ENCODE measurements around the gene TUBD1.
"Not testable (repeated sequence)": the region's sequence is repeated elsewhere in the genome, so short reads cannot be mapped to it uniquely, and the experiment has no call there.

TUBD1 gene

GRCh38 chr17:59828819-59829216 is 63.9 kb downstream of the TUBD1 start:
- H3K9me3 ChIP-seq (ENCODE audit: insufficient read depth, low read depth, low read length); H3K36me3 ChIP-seq (ENCODE audit: insufficient read depth, low read depth, low read length); H3K9ac ChIP-seq (ENCODE audit: low read depth, low read length); H3K27ac ChIP-seq (ENCODE audit: low read length); H3K4me3 ChIP-seq (ENCODE audit: low read length); H3K27me3 ChIP-seq (ENCODE audit: insufficient read depth, low read length): not testable (repeated sequence)
- peaks cover 27% of the 10 kb centered on the region for H3K4me1 ChIP-seq (ENCODE audit: insufficient read depth, low read length)

- Histone ChIP-seq H3K9me3 (ENCODE audit: insufficient read depth, low read depth, low read length) (no peaks in the 10 kb centered on the region), H3K36me3 (ENCODE audit: insufficient read depth, low read depth, low read length) (no peaks in the 10 kb centered on the region), H3K9ac (ENCODE audit: low read depth, low read length) (peak overlapping the region; percentile 23; the same call in 1 of the 2 replicates), H3K4me3 (ENCODE audit: low read length) (no peak overlapping the region), H3K27ac (ENCODE audit: low read length) (no peak overlapping the region), H3K27me3 (ENCODE audit: insufficient read depth, low read length) (no peaks in the 10 kb centered on the region), H3K4me1 (ENCODE audit: insufficient read depth, low read length) (peaks cover 27% of the 10 kb centered on the region)
Observed at GRCh38 chr17:59828478-59828760, 64.3 kb downstream of the TUBD1 start.

- H3K4me3 ChIP-seq (ENCODE audit: low read length) = no peak overlapping the region
- peaks cover 25% of the 10 kb centered on the region for H3K4me1 ChIP-seq (ENCODE audit: insufficient read depth, low read length)
- no peaks in the 10 kb centered on the region for H3K9me3 ChIP-seq (ENCODE audit: insufficient read depth, low read depth, low read length)
- H3K27me3 ChIP-seq (ENCODE audit: insufficient read depth, low read length) = no peaks in the 10 kb centered on the region
- H3K36me3 ChIP-seq (ENCODE audit: insufficient read depth, low read depth, low read length) = no peaks in the 10 kb centered on the region
- no peak overlapping the region for H3K27ac ChIP-seq (ENCODE audit: low read length)
- H3K9ac ChIP-seq (ENCODE audit: low read depth, low read length) = peak overlapping the region; percentile 23; the same call in 1 of the 2 replicates
Observed at GRCh38 chr17:59827721-59828477, 64.8 kb downstream of the TUBD1 start.

DNA sequence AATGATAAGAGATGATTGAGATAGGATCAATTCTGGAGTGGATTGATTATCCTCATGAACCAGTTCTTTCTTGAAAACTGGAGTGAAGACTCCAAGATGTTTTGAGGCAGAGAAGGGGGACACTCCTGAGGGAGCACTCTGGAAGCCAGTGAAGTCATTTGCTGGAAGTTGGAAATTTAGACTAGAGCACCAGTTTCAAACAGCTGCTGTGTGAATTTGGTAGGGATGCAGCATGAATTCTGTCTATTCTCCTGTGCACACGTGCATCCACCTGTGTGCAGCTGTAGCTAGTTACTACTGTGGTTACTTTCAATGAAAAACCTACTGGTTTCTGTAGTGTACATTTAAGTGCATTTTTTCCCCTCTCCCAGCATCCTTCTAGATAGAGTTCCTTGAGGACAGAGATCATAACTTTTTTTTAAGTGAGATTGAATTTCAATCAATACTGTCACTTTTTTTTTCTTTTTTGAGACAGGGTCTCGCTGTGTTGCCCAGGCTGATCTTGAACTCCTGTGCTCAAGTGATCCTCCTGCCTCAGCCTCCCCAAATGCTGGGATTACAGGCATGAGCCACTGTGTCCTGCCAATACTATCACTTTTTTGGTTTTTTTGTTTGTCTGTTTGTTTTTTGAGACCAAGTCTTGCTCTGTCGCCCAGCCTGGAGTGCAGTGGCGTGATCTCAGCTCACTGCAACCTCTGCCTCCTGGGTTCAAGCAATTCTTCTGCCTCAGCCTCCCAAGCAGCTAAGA is 65.9 kb downstream of the TUBD1 start:
- Histone ChIP-seq H3K9ac (ENCODE audit: low read depth, low read length) (no peak overlapping the region), H3K36me3 (ENCODE audit: insufficient read depth, low read depth, low read length) (no peaks in the 10 kb centered on the region), H3K27me3 (ENCODE audit: insufficient read depth, low read length) (no peaks in the 10 kb centered on the region), H3K4me3 (ENCODE audit: low read length) (no peak overlapping the region), H3K27ac (ENCODE audit: low read length) (peak overlapping the region; percentile 29), H3K4me1 (ENCODE audit: insufficient read depth, low read length) (peaks cover 23% of the 10 kb centered on the region), H3K9me3 (ENCODE audit: insufficient read depth, low read depth, low read length) (no peaks in the 10 kb centered on the region)

DNA sequence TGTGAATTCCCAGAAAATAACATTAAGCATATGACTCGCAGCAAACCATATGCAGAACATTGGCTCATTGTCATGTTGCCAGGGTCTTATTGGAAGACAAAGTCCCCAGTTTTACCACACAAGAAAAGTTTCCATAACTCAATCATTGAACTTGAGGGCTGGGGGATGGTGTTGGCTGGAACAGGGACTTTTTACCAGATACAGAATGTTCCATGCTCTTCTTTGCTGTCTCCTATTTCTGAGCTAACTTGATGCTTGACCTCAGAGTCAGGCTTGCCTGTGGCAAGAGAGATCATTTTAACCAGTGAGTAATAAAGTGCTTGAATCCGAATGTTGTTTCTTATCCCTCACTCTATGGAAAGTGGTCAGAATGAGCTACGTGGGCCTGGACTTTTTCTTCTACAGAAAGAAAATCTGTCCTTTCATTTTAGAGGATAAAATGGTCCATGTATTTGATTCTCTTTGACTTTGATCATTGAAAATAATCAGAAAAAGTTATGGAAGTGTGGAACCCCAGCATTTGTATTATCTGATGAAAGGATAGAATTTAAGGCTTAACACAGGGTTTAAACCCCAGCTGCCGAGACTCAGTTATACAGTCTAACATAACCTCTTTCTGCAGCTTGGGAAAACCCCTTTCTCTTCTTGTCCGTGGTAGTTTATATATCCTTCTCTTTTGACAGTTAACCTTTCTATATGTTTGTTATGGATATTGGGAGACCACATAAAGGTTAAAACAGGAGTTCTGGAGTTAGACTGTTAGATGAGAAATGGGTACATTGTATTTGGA is 67.0 kb downstream of the TUBD1 start:
- no peak overlapping the region for H3K9ac ChIP-seq (ENCODE audit: low read depth, low read length)
- no peaks in the 10 kb centered on the region for H3K36me3 ChIP-seq (ENCODE audit: insufficient read depth, low read depth, low read length)
- no peak overlapping the region for H3K4me3 ChIP-seq (ENCODE audit: low read length)
- no peaks in the 10 kb centered on the region for H3K27me3 ChIP-seq (ENCODE audit: insufficient read depth, low read length)
- H3K4me1 ChIP-seq (ENCODE audit: insufficient read depth, low read length) = peaks cover 23% of the 10 kb centered on the region
- H3K27ac ChIP-seq (ENCODE audit: low read length) = peak overlapping the region; percentile 19
- no peaks in the 10 kb centered on the region for H3K9me3 ChIP-seq (ENCODE audit: insufficient read depth, low read depth, low read length)

GRCh38 chr17:59815965-59816364 is 76.8 kb downstream of the TUBD1 start:
- 0 out of 2 replicates have a peak, but pooled peaks cover 6% of the 10 kb centered on the region for H3K36me3 ChIP-seq (ENCODE audit: insufficient read depth, low read depth, low read length)
- H3K4me3 ChIP-seq (ENCODE audit: low read length) = no peak overlapping the region
- H3K9ac ChIP-seq (ENCODE audit: low read depth, low read length) = no peak overlapping the region
- H3K4me1 ChIP-seq (ENCODE audit: insufficient read depth, low read length) = no peaks in the 10 kb centered on the region; the same call in 1 of the 2 replicates
- H3K9me3 ChIP-seq (ENCODE audit: insufficient read depth, low read depth, low read length) = no peaks in the 10 kb centered on the region
- no peaks in the 10 kb centered on the region for H3K27me3 ChIP-seq (ENCODE audit: insufficient read depth, low read length)
- no peak overlapping the region for H3K27ac ChIP-seq (ENCODE audit: low read length)

GRCh38 chr17:59814685-59815084 is 78.1 kb downstream of the TUBD1 start:
- no peaks in the 10 kb centered on the region for H3K9me3 ChIP-seq (ENCODE audit: insufficient read depth, low read depth, low read length)
- no peak overlapping the region for H3K9ac ChIP-seq (ENCODE audit: low read depth, low read length)
- no peak overlapping the region for H3K27ac ChIP-seq (ENCODE audit: low read length)
- H3K36me3 ChIP-seq (ENCODE audit: insufficient read depth, low read depth, low read length) = 0 out of 2 replicates have a peak, but pooled peaks cover 6% of the 10 kb centered on the region
- H3K27me3 ChIP-seq (ENCODE audit: insufficient read depth, low read length) = no peaks in the 10 kb centered on the region
- no peak overlapping the region for H3K4me3 ChIP-seq (ENCODE audit: low read length)
- no peaks in the 10 kb centered on the region; the same call in 1 of the 2 replicates for H3K4me1 ChIP-seq (ENCODE audit: insufficient read depth, low read length)

DNA sequence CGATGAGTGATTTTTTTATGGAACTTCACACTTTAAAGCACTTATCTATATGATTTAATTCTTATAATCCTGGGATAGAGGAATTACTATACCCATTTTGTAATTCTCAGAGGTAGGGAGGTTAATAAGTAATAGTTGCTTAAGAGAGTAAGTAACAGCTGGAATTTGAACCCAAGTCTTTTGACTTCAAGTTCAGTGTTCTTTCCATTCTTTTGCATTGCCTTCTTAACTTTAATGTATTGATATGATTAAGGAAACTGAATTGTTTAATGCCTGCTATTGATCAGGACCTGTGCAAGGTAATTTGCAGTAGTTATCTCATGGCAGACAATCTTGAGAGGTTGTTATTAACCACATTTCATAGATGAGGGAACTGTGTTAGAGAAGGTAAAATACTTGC is 78.5 kb downstream of the TUBD1 start:
- H3K9me3 ChIP-seq (ENCODE audit: insufficient read depth, low read depth, low read length) = no peaks in the 10 kb centered on the region
- no peak overlapping the region for H3K9ac ChIP-seq (ENCODE audit: low read depth, low read length)
- H3K4me1 ChIP-seq (ENCODE audit: insufficient read depth, low read length) = no peaks in the 10 kb centered on the region; the same call in 1 of the 2 replicates
- H3K4me3 ChIP-seq (ENCODE audit: low read length) = no peak overlapping the region
- H3K27me3 ChIP-seq (ENCODE audit: insufficient read depth, low read length) = no peaks in the 10 kb centered on the region
- 0 out of 2 replicates have a peak, but pooled peaks cover 6% of the 10 kb centered on the region for H3K36me3 ChIP-seq (ENCODE audit: insufficient read depth, low read depth, low read length)
- H3K27ac ChIP-seq (ENCODE audit: low read length) = no peak overlapping the region

- Histone ChIP-seq H3K4me3 (ENCODE audit: low read length) (no peak overlapping the region), H3K9me3 (ENCODE audit: insufficient read depth, low read depth, low read length) (no peaks in the 10 kb centered on the region), H3K36me3 (ENCODE audit: insufficient read depth, low read depth, low read length) (0 out of 2 replicates have a peak, but pooled peaks cover 6% of the 10 kb centered on the region), H3K27ac (ENCODE audit: low read length) (no peak overlapping the region), H3K4me1 (ENCODE audit: insufficient read depth, low read length) (no peaks in the 10 kb centered on the region; the same call in 1 of the 2 replicates), H3K27me3 (ENCODE audit: insufficient read depth, low read length) (no peaks in the 10 kb centered on the region), H3K9ac (ENCODE audit: low read depth, low read length) (no peak overlapping the region)
Observed at GRCh38 chr17:59812139-59812538, 80.6 kb downstream of the TUBD1 start.

- Histone ChIP-seq H3K9me3 (ENCODE audit: insufficient read depth, low read depth, low read length) (no peaks in the 10 kb centered on the region), H3K4me1 (ENCODE audit: insufficient read depth, low read length) (no peaks in the 10 kb centered on the region; the same call in 1 of the 2 replicates), H3K9ac (ENCODE audit: low read depth, low read length) (no peak overlapping the region), H3K4me3 (ENCODE audit: low read length) (no peak overlapping the region), H3K27me3 (ENCODE audit: insufficient read depth, low read length) (no peaks in the 10 kb centered on the region), H3K27ac (ENCODE audit: low read length) (no peak overlapping the region), H3K36me3 (ENCODE audit: insufficient read depth, low read depth, low read length) (0 out of 2 replicates have a peak, but pooled peaks cover 6% of the 10 kb centered on the region)
Observed at GRCh38 chr17:59811209-59811608, 81.5 kb downstream of the TUBD1 start.

DNA sequence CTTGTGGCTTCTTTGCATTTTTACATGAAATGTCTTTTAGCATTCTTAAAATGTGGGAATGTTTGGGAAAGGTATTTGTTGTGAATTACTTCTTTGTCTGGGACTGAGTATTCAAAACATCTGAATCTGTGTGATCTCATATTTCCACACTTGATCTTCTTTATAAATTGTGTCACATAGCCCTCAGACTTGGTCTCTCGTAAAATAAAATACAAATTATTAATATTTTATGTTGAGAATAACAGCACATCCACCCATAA is 81.9 kb downstream of the TUBD1 start:
- no peaks in the 10 kb centered on the region for H3K27me3 ChIP-seq (ENCODE audit: insufficient read depth, low read length)
- H3K9me3 ChIP-seq (ENCODE audit: insufficient read depth, low read depth, low read length) = no peaks in the 10 kb centered on the region
- no peak overlapping the region for H3K9ac ChIP-seq (ENCODE audit: low read depth, low read length)
- H3K27ac ChIP-seq (ENCODE audit: low read length) = no peak overlapping the region
- H3K4me3 ChIP-seq (ENCODE audit: low read length) = no peak overlapping the region
- no peaks in the 10 kb centered on the region; the same call in 1 of the 2 replicates for H3K4me1 ChIP-seq (ENCODE audit: insufficient read depth, low read length)
- H3K36me3 ChIP-seq (ENCODE audit: insufficient read depth, low read depth, low read length) = 0 out of 2 replicates have a peak, but pooled peaks cover 6% of the 10 kb centered on the region

Data from iPS-20b (cell line).